ENCODE results near the gene NUDT12. TPM values are rescaled to one million over a fixed set of nuclear protein-coding genes. Genes with fewer than 3 reads are reported as not detected.

NUDT12 gene
- total RNA-seq, 4 donors from 2014 or later, result 6.2 to 24.6 (median 17.2) TPM

GRCh38 chr5:103526164-103526915 lies 36.2 kb downstream of the NUDT12 start:
- Histone ChIP-seq H3K36me3 (no peaks in the 10 kb centered on the region), H3K27me3 (no peaks in the 10 kb centered on the region), H3K4me1 (peaks cover 0 to 20% (median 6%) of the 10 kb centered on the region in 4 donors), H3K27ac (no peak overlapping the region), H3K4me3 (no peak overlapping the region), H3K9me3 (no peaks in the 10 kb centered on the region)
- DNase-seq, result no peak
- TF ChIP-seq POLR2AphosphoS5 (IDR thresholded peaks at IDR 0.05) (no peak), EP300 (IDR thresholded peaks at IDR 0.05; ENCODE audit: low read depth) (no peak)
- in situ Hi-C loops (cut with MboI; ENCODE audit: low pct_ligation_motif_present in 1 of 4, low pct_unique_long_range_greater_than_20kb in 1 of 4, low sequenced_read_pairs in 3 of 4) (no loop called here), intact Hi-C loops (cut with DNase I; ENCODE audit: low total_unique reads) (no loop called here)
- WGBS, 2 donors (ENCODE audit: low coverage in 1 of 2), result 68 to 80% methylated on average over 3 to 6 of the region's 6 CpGs

- in situ Hi-C loops (cut with MboI; ENCODE audit: low pct_ligation_motif_present in 1 of 4, low pct_unique_long_range_greater_than_20kb in 1 of 4, low sequenced_read_pairs in 3 of 4), result no loop called here
- Histone ChIP-seq H3K4me1 (peaks cover 0 to 20% (median 6%) of the 10 kb centered on the region in 4 donors), H3K27me3 (no peaks in the 10 kb centered on the region), H3K9me3 (no peaks in the 10 kb centered on the region), H3K36me3 (no peaks in the 10 kb centered on the region), H3K27ac (no peak overlapping the region), H3K4me3 (no peak overlapping the region)
- TF ChIP-seq CTCF (IDR thresholded peaks at IDR 0.05) (no peak), POLR2AphosphoS5 (IDR thresholded peaks at IDR 0.05) (no peak), POLR2A (IDR thresholded peaks at IDR 0.05) (no peak), EP300 (IDR thresholded peaks at IDR 0.05; ENCODE audit: low read depth) (no peak)
- DNase-seq, result no peak
- intact Hi-C loops (cut with DNase I; ENCODE audit: low total_unique reads), result no loop called here
- 58 to 67% methylated on average over 1 of the region's 1 CpG for WGBS, 2 donors (ENCODE audit: low coverage in 1 of 2)
These were observed 37.2 kb downstream of the NUDT12 start for GRCh38 chr5:103525361-103525760.

GRCh38 chr5:103523319-103523718 lies 39.3 kb downstream of the NUDT12 start:
- intact Hi-C loops (cut with DNase I; ENCODE audit: low total_unique reads) (no loop called here), in situ Hi-C loops (cut with MboI; ENCODE audit: low pct_ligation_motif_present in 1 of 4, low pct_unique_long_range_greater_than_20kb in 1 of 4, low sequenced_read_pairs in 3 of 4) (no loop called here)
- Histone ChIP-seq H3K4me1 (peaks cover 0 to 13% (median 5%) of the 10 kb centered on the region in 4 donors), H3K27me3 (no peaks in the 10 kb centered on the region), H3K4me3 (no peak overlapping the region), H3K27ac (peak overlapping the region; percentile 54 to 73 (median 65)), H3K9me3 (no peaks in the 10 kb centered on the region), H3K36me3 (no peaks in the 10 kb centered on the region)
- DNase-seq, result peak; percentile 78
- 45 to 79% methylated on average over 2 to 3 of the region's 3 CpGs for WGBS, 2 donors (ENCODE audit: low coverage in 1 of 2)
- TF ChIP-seq EP300 (IDR thresholded peaks at IDR 0.05; ENCODE audit: low read depth) (no peak), POLR2AphosphoS5 (IDR thresholded peaks at IDR 0.05) (peak in 2 of 3 donors; percentile 32 to 51)

- DNase-seq, result no peak
- no peaks in the 10 kb centered on the region for H3K27me3 ChIP-seq
- in situ Hi-C loops (cut with MboI; ENCODE audit: low pct_ligation_motif_present in 1 of 4, low pct_unique_long_range_greater_than_20kb in 1 of 4, low sequenced_read_pairs in 3 of 4) (no loop called here), intact Hi-C loops (cut with DNase I; ENCODE audit: low total_unique reads) (no loop called here)
- no peaks in the 10 kb centered on the region for H3K36me3 ChIP-seq
- H3K4me3 ChIP-seq, result no peak overlapping the region
- TF ChIP-seq POLR2AphosphoS5 (IDR thresholded peaks at IDR 0.05) (no peak), EP300 (IDR thresholded peaks at IDR 0.05; ENCODE audit: low read depth) (no peak), CTCF (IDR thresholded peaks at IDR 0.05) (no peak), POLR2A (IDR thresholded peaks at IDR 0.05) (no peak)
- peaks cover 0 to 13% (median 5%) of the 10 kb centered on the region in 4 donors for H3K4me1 ChIP-seq
- peak overlapping the region; percentile 54 to 73 (median 65) for H3K27ac ChIP-seq
- no peaks in the 10 kb centered on the region for H3K9me3 ChIP-seq
- WGBS, 2 donors (ENCODE audit: low coverage in 1 of 2), result 73 to 88% methylated on average over 5 of the region's 5 CpGs
These were observed 40.0 kb downstream of the NUDT12 start for GRCh38 chr5:103522586-103522985.

GRCh38 chr5:103519550-103519949 lies 43.0 kb downstream of the NUDT12 start:
- peaks cover 0 to 13% (median 5%) of the 10 kb centered on the region in 4 donors for H3K4me1 ChIP-seq
- no peak overlapping the region for H3K27ac ChIP-seq
- H3K36me3 ChIP-seq, result no peaks in the 10 kb centered on the region
- no peak overlapping the region for H3K4me3 ChIP-seq
- no peak for TF ChIP-seq POLR2A (IDR thresholded peaks at IDR 0.05)
- H3K27me3 ChIP-seq, result no peaks in the 10 kb centered on the region
- intact Hi-C loops (cut with DNase I; ENCODE audit: low total_unique reads) (no loop called here), in situ Hi-C loops (cut with MboI; ENCODE audit: low pct_ligation_motif_present in 1 of 4, low pct_unique_long_range_greater_than_20kb in 1 of 4, low sequenced_read_pairs in 3 of 4) (no loop called here)
- no peak for DNase-seq
- 73 to 82% methylated on average over 4 of the region's 4 CpGs for WGBS, 2 donors (ENCODE audit: low coverage in 1 of 2)
- H3K9me3 ChIP-seq, result no peaks in the 10 kb centered on the region
